Large intestine (tissue), 3 donors: ENCODE data around the gene NRG2. TPM values are rescaled to one million over a fixed set of nuclear protein-coding genes. Genes with fewer than 3 reads are reported as not detected.

Experiments
- DNase-seq, 2 donors: peaks; one replicate each; pipeline versions ENCODE4 v3.0.0 to v3.0.0-alpha.2; 2013
- H3K27ac ChIP-seq: one replicate; pipeline ENCODE4 v1.5.1; 2013; ENCODE audit warnings: low read length
- H3K27me3 ChIP-seq: 2 replicates; pipeline ENCODE4 v1.6.1; 2013; ENCODE audit warnings: low read length; ENCODE audit not compliant: control insufficient read depth, insufficient read depth
- H3K36me3 ChIP-seq: 2 replicates; pipeline ENCODE4 v1.6.1; 2013; ENCODE audit warnings: low read length; ENCODE audit not compliant: control insufficient read depth, insufficient read depth
- H3K4me1 ChIP-seq: one replicate; pipeline ENCODE4 v1.6.1; 2013; ENCODE audit warnings: low read length; ENCODE audit not compliant: control insufficient read depth, insufficient read depth
- H3K4me3 ChIP-seq: one replicate; pipeline ENCODE4 v1.5.1; 2013; ENCODE audit warnings: low read length
- H3K9me3 ChIP-seq: one replicate; pipeline ENCODE4 v1.6.1; 2013; ENCODE audit warnings: mild to moderate bottlenecking, low read depth, low read length, moderate library complexity; ENCODE audit not compliant: control insufficient read depth
- WGBS: methylation state at CpG from one replicate; pipeline ENCODE4 v1.1.5; 2013; ENCODE audit warnings: low lambda C conversion rate; ENCODE audit not compliant: insufficient coverage; 5-methylcytosine and 5-hydroxymethylcytosine counted together
- polyA plus RNA-seq: library from polyadenylated mRNA; unstranded; fragments of 120-200 nt; gene quantifications from one replicate; pipeline ENCODE4 v1.2.1, GENCODE V29; 2013

NRG2 gene
- polyA plus RNA-seq, 1 donor: 1.1 TPM

GRCh38 chr5:140060816-140061215 lies 17.7 kb upstream of the NRG2 start:
- H3K4me3 ChIP-seq: no peak overlapping the region
- no CpG with 5 or more reads among the region's 1 CpG for whole genome bisulfite sequencing
- peaks cover 35% of the 10 kb centered on the region for H3K27me3 ChIP-seq
- H3K9me3 ChIP-seq: no peaks in the 10 kb centered on the region
- no peak overlapping the region for H3K27ac ChIP-seq
- no peaks in the 10 kb centered on the region for H3K36me3 ChIP-seq
- no peak for DNase-seq
- no peaks in the 10 kb centered on the region for H3K4me1 ChIP-seq

GRCh38 chr5:140058212-140058932 lies 15.3 kb upstream of the NRG2 start:
- Histone ChIP-seq H3K4me1 (no peaks in the 10 kb centered on the region), H3K27me3 (peaks cover 44% of the 10 kb centered on the region), H3K36me3 (no peaks in the 10 kb centered on the region), H3K9me3 (no peaks in the 10 kb centered on the region), H3K27ac (no peak overlapping the region), H3K4me3 (no peak overlapping the region)
- WGBS: 100% methylated on average over 2 of the region's 5 CpGs
- DNase-seq: no peak

- Histone ChIP-seq H3K36me3 (no peaks in the 10 kb centered on the region), H3K27me3 (peaks cover 42% of the 10 kb centered on the region), H3K4me3 (no peak overlapping the region), H3K4me1 (no peaks in the 10 kb centered on the region), H3K9me3 (no peaks in the 10 kb centered on the region), H3K27ac (no peak overlapping the region)
- DNase-seq: no peak
- WGBS: no CpG with 5 or more reads among the region's 1 CpG
Observed at GRCh38 chr5:140056880-140057279, 13.8 kb upstream of the NRG2 start.

- H3K4me3 ChIP-seq: no peak overlapping the region
- no peaks in the 10 kb centered on the region for H3K36me3 ChIP-seq
- no CpG with 5 or more reads among the region's 3 CpGs for WGBS
- DNase-seq: no peak
- H3K27me3 ChIP-seq: peaks cover 33% of the 10 kb centered on the region
- H3K27ac ChIP-seq: no peak overlapping the region
- H3K4me1 ChIP-seq: no peaks in the 10 kb centered on the region
- no peaks in the 10 kb centered on the region for H3K9me3 ChIP-seq
Observed at GRCh38 chr5:140055152-140055551, 12.1 kb upstream of the NRG2 start.

GRCh38 chr5:140054086-140054689 lies 11.1 kb upstream of the NRG2 start:
- 57% methylated on average over 1 of the region's 1 CpG for WGBS
- no peaks in the 10 kb centered on the region for H3K36me3 ChIP-seq
- no peaks in the 10 kb centered on the region for H3K4me1 ChIP-seq

GRCh38 chr5:140051950-140052349 lies 8.9 kb upstream of the NRG2 start:
- WGBS: no CpG with 5 or more reads among the region's 1 CpG
- no peaks in the 10 kb centered on the region for H3K4me1 ChIP-seq
- H3K36me3 ChIP-seq: no peaks in the 10 kb centered on the region
- peaks cover 32% of the 10 kb centered on the region for H3K27me3 ChIP-seq
- DNase-seq: no peak
- H3K4me3 ChIP-seq: no peak overlapping the region
- H3K27ac ChIP-seq: no peak overlapping the region
- no peaks in the 10 kb centered on the region for H3K9me3 ChIP-seq

More at GRCh38 chr5:140054086-140054689, 11.1 kb upstream of the NRG2 start:
- Histone ChIP-seq H3K4me3 (no peak overlapping the region), H3K27me3 (peaks cover 38% of the 10 kb centered on the region), H3K9me3 (no peaks in the 10 kb centered on the region), H3K27ac (no peak overlapping the region)
- DNase-seq: no peak

- Histone ChIP-seq H3K4me1 (no peaks in the 10 kb centered on the region), H3K36me3 (no peaks in the 10 kb centered on the region), H3K27ac (no peak overlapping the region), H3K9me3 (no peaks in the 10 kb centered on the region), H3K27me3 (peaks cover 36% of the 10 kb centered on the region), H3K4me3 (no peak overlapping the region)
- no peak for DNase-seq
- 88% methylated on average over 3 of the region's 5 CpGs for WGBS
Observed at GRCh38 chr5:140049713-140050112, 6.6 kb upstream of the NRG2 start.

- Histone ChIP-seq H3K36me3 (no peaks in the 10 kb centered on the region), H3K27ac (no peak overlapping the region), H3K27me3 (peaks cover 38% of the 10 kb centered on the region), H3K4me1 (no peaks in the 10 kb centered on the region), H3K9me3 (no peaks in the 10 kb centered on the region), H3K4me3 (no peak overlapping the region)
- WGBS: no CpG with 5 or more reads among the region's 1 CpG
- no peak for DNase-seq
Observed at GRCh38 chr5:140049205-140049604, 6.1 kb upstream of the NRG2 start.

GRCh38 chr5:140044041-140044440 lies 942 bp upstream of the NRG2 start:
- H3K27me3 ChIP-seq: peaks cover 68% of the 10 kb centered on the region
- DNase-seq: no peak
- H3K4me1 ChIP-seq: peaks cover 10% of the 10 kb centered on the region
- peaks cover 3% of the 10 kb centered on the region for H3K9me3 ChIP-seq
- no peak overlapping the region for H3K27ac ChIP-seq
- H3K36me3 ChIP-seq: no peaks in the 10 kb centered on the region
- 0% methylated on average over 1 of the region's 1 CpG for WGBS
- no peak overlapping the region for H3K4me3 ChIP-seq

GRCh38 chr5:140043508-140043872 lies 391 bp upstream of the NRG2 start:
- WGBS: no CpG with 5 or more reads among the region's 12 CpGs
- H3K27me3 ChIP-seq: peaks cover 69% of the 10 kb centered on the region
- no peak overlapping the region for H3K27ac ChIP-seq
- no peaks in the 10 kb centered on the region for H3K36me3 ChIP-seq
- H3K4me1 ChIP-seq: peaks cover 10% of the 10 kb centered on the region
- H3K9me3 ChIP-seq: peaks cover 3% of the 10 kb centered on the region
- no peak for DNase-seq
- H3K4me3 ChIP-seq: peak overlapping the region; percentile 45

GRCh38 chr5:140042393-140042642 lies 781 bp downstream of the NRG2 start:
- Histone ChIP-seq H3K27me3 (peaks cover 68% of the 10 kb centered on the region), H3K9me3 (peaks cover 3% of the 10 kb centered on the region), H3K36me3 (no peaks in the 10 kb centered on the region), H3K4me3 (peak overlapping the region; percentile 33), H3K4me1 (peaks cover 10% of the 10 kb centered on the region), H3K27ac (no peak overlapping the region)
- no peak for DNase-seq
- no CpG with 5 or more reads among the region's 19 CpGs for WGBS
